IPS-18c (cell line): ENCODE measurements around the gene GTF2F2.
"Not testable (repeated sequence)": the region's sequence is repeated elsewhere in the genome, so short reads cannot be mapped to it uniquely, and the experiment has no call there.

Experiments used
- H3K4me3 ChIP-seq: 2 replicates; pipeline ENCODE4 v1.7.0; 2013; ENCODE audit warnings: low read depth, mild to moderate bottlenecking, low read length, moderate library complexity; ENCODE audit not compliant: insufficient read depth
- H3K9me3 ChIP-seq: one replicate; pipeline ENCODE4 v1.6.1; 2013; ENCODE audit warnings: mild to moderate bottlenecking, low read length, moderate library complexity; ENCODE audit not compliant: control insufficient read depth, insufficient read depth

Gene GTF2F2

DNA sequence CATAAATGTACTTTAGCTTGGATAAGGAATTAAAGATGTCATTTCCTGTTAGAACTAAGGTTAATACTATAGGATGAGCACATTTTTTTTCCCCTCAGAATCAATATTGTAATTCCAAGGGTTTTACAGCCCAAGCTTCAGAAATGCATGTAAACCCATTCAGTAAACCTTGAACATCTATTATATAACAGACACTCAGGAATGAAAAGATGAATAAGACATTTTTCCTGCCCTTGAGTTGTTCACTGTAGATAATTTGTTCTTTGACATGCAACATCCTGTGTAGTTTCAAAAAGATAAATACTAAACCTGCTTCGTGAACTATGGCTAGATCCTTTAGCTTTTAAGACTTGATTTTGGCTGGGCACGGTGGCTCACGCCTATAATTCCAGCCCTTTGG, 102.2 kb downstream of the GTF2F2 start:
- H3K4me3 ChIP-seq = no peak overlapping the region
- H3K9me3 ChIP-seq = no peaks in the 10 kb centered on the region

DNA sequence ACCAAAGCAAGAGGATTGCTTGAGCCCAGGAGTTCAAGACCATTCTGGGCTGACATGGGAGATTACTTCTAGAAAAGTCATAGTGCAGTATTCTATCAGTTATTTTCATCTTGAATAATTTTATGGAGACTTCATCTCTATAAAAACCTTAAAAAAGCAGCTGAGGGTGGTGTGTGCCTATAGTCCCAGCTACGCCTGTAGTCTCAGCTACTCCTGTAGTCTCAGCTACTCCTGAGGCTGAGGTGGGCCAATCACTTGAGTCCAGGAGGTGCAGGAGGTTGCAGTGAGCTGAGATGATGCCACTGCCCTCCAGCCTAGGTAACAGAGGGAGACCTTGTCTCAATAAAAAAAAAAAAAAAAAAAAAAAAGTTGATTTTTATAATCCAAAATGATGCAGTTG, 102.6 kb downstream of the GTF2F2 start:
- H3K9me3 ChIP-seq = no peaks in the 10 kb centered on the region
- H3K4me3 ChIP-seq = no peak overlapping the region

DNA sequence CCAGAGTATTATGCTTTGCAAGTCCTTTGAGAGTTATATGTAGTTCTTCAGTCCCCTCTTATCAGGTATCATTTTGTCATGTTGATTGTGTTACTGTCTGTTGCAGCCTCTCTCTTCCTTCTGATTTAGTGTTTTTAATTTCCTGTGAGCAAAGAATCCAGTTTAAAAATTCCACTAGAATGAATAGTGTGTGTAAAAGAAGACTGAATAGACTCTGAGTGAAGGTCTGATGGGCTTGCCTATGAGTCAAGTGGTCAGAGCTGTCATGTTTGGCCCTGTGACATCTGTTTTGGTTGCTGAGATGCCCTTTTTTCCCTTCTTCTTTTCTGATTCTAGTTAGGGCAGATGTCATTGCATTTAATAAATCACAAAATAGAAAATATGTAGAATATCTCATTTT, 103.9 kb downstream of the GTF2F2 start:
- no peak overlapping the region for H3K4me3 ChIP-seq
- no peaks in the 10 kb centered on the region for H3K9me3 ChIP-seq

DNA sequence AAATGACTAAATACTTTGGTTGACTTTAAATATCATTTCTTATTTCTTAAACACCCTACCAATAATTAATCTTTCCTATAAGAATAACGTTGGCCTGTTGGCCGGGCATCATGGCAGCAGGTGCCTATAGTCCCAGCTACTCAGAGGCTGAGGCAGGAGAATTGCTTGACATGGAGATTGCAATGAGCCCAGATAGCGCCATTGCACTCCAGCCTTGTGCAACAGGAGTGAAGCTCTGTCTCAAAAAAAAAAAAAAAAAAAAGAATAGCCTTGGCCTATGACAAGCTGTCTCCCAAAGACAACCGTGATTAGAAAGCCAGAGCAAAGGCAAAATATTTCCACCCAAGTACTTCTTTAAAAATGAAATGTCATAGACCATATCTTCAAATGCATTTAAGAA, 105.1 kb downstream of the GTF2F2 start:
- no peaks in the 10 kb centered on the region for H3K9me3 ChIP-seq
- H3K4me3 ChIP-seq = no peak overlapping the region

DNA sequence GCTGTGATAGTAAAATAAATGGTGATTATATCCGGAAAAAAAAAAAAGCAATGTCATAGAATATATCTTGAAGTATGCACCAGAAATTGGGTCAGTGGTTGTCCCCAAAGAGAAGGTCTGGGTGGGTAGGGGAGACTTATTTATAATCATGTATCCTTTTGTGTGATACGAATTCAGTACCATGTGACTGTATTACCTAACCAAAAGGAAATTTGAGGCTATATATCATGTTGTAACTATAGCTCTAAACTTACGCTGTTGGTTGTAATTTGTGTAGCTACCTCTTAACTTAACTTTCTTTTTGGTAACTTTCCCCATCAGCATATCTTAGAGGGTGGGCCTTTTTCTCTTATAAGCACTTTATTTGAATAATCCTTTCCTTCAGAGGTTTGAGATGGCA, 105.7 kb downstream of the GTF2F2 start:
- Histone ChIP-seq H3K9me3 (no peaks in the 10 kb centered on the region), H3K4me3 (no peak overlapping the region)

DNA sequence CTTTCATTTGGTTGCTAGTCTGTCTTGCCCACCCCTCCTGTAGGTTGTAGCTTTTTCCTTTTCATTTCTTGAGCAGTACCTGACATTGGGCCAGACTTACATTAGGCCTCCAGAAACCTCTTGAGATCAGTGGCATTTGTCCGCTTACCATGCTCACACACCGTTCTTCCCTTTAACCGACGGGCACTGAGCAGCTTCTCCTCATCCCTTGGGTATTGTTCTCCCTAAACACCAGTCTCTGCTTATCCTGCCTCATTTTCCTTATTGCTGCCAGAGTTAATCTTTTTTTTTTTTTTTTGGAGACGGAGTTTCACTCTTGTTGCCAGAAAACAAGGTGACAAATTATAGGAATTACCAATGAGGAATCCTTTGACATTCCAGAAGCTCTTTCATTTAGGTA, 107.7 kb downstream of the GTF2F2 start:
- Histone ChIP-seq H3K4me3 (no peak overlapping the region), H3K9me3 (no peaks in the 10 kb centered on the region)

DNA sequence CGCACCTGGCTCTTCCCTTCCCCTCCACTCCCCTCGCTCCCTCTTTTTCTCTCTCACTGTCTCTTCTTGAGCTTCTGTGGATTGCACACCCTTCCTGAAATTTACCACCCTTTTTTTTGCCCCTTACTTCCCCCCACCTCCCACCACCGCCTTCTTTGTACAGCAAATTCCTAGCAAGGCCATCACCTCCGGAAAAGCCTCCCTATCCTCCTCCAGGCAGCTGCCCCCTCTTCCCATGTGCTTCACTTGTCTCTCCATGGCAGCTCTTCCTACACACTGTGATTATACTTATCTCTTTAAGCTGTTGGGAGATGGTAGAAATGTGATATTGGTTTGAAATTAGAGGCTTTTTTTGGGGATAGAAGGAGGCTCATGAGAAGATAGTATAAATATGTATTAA, 108.9 kb downstream of the GTF2F2 start:
- H3K9me3 ChIP-seq = no peaks in the 10 kb centered on the region
- H3K4me3 ChIP-seq = no peak overlapping the region

DNA sequence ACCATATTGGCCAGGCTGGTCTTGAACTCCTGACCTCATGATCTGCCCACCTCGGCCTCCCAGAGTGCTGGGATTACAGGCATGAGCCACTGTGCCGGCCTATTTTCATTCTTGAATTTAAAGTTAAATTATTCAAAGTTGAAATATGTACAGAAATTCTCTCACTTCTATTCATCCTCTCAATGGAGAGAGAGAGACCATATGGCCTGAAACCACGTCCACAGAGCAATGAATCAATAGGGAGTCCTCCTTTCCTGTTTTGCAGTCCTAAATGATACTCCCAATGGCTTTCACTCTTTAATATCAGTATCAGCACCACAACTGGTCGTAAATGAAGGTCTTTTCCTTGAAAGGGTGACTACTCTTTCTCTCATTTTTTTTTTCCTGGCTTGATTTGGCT, 111.0 kb downstream of the GTF2F2 start:
- no peaks in the 10 kb centered on the region for H3K9me3 ChIP-seq
- no peak overlapping the region for H3K4me3 ChIP-seq

DNA sequence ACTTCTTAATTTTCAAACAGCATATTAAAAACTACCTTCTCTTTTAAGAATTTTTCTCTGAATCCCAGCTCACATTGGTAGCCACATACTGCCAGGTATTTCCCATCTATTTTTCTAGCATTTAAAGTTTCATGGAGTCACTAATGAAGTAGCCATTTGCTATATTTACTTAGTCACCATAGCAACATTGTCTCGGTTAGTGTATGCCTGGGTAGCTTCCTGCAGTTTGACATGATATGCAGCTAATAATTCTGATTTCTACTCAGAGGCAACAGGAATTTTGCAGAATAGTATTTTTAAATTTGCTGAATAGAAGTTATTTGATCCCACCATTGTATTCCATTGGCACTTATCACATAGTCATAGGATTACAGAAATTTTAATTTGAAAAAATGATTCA, 111.4 kb downstream of the GTF2F2 start:
- H3K4me3 ChIP-seq = no peak overlapping the region

DNA sequence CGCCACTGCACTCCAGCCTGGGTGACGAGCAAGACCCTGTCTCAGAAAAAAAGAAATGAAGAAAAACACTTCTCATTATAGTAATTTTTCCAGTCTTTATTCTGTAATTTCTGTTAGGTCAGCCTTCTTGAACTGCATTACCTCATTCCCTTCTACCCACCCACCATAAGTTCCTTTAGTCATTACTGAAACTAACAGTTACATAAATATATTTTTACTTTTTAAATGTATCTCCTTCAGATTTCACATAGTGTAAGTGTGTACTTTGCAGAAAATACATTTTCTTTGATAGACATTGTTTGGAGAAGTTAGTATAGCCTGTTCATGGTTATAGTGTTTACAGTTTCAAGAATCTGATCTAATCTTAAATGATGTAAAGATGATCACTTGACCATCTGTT, 112.3 kb downstream of the GTF2F2 start:
- no peaks in the 10 kb centered on the region for H3K9me3 ChIP-seq
- no peak overlapping the region for H3K4me3 ChIP-seq

More for the DNA sequence above, 111.4 kb downstream of the GTF2F2 start:
- no peaks in the 10 kb centered on the region for H3K9me3 ChIP-seq

DNA sequence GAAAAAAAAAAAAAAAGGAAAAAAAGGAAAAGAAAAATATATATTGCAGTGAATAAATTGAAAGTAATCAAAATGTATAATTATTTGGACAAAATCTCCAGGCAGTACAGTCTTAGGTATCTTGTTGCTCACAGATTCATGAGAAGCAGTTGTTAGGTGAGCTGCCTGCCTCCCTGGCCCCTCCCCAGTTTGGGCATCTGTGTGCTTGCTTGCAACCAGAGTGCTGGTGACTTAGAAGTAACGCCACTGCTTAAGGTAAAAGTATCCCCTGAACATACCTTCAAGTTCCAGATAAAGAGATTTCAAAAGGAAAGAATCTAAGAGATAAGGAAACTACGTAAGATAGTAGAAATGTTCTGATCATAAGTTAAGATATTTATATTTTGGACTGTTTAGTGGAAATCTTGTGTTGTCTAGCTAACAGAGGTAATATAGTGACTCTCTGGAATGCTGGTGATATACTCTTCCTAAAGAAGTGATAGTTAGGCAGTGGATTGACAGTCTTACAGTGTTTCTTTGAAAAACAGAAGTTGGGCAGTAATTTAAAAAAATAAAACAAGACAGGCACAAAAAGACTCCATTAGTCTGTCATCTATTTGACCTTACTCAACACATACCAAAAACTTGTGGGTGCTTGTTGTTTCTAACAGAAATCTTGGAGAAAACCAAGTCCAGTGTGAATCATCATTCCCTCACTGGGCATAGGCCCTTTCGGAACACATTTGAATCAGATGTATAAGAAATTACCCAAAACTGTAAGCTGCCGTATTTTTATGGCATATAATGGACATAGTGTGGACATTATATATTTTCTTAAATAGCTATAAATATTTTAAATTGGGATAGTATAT, 118.9 kb downstream of the GTF2F2 start:
- Histone ChIP-seq H3K4me3 (no peak overlapping the region), H3K9me3 (no peaks in the 10 kb centered on the region)

DNA sequence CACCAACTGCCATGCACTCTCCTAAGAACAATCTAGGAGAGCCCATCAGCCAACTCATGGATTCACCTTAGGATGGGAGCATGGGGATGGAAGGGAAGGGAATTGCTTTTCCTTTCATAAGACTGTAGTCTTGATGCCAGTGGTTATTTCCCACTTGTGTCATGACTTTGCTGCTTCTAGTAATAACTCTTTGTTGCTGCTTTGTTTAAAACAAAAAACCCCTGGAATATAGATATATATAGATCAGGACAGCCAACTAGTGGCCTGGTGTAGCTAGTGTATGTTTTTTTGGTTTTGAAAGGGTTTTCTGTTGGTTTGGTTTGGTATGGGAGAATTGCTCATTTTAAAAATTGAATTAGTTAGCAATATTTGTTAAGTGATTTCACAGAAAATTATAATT, 119.8 kb downstream of the GTF2F2 start:
- Histone ChIP-seq H3K9me3 (no peaks in the 10 kb centered on the region), H3K4me3 (no peak overlapping the region)

DNA sequence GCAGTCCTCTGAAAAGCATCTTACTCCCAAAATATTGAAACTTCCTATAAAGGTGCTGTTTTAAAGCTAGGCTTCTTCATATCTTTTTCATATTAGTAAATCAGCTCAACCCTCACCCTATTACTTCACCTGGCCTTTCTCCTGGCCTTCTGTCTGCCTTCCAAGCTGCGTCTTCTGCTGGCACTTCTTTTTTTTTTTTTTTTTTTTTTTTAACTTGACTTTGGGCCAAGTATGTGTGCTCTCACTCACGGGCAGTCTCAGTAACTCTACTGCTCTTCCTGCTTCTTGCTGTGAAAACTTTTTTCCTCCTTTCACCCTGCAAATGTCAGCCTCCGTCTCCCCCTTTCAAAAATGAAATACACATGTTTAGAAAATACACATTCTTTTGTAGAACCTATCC, 121.8 kb downstream of the GTF2F2 start:
- H3K9me3 ChIP-seq = no peaks in the 10 kb centered on the region
- no peak overlapping the region for H3K4me3 ChIP-seq

DNA sequence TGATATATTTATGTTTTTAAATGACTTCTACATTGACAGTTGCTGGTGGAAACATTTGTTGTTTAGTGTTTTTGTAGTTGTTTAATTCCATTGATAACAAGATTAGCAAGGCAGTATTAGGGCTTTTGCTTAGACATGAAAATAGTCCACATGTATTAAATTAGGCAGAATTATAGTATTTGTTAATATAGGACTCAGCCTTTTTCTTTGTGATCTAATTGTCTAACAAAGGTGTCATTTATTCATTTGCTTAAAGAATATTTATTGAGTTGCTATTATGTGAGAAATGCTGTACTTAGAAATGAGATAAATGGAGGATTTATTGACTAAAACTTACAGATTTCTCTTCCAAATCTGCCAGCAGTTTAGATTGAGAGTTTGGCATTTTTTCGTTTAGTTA, 122.2 kb downstream of the GTF2F2 start:
- H3K9me3 ChIP-seq = no peaks in the 10 kb centered on the region
- no peak overlapping the region for H3K4me3 ChIP-seq

DNA sequence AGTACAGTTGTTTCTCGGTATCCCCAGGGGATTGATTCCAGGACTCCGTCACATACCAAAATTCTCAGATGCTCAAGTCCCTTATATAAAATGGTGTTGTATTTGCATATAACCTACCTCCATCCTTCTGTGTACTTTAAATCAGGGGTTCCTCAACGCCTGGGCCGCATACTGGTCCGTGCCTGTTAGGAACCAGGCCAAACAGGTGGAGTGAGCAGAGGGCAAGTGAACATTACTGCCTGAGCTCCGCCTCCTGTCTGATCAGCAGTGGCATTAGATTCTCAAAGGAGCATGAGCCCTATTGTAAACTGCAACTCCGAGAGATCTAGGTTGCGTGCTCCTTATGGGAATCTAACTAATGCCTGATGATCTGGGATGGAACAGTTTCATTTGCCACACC, 122.8 kb downstream of the GTF2F2 start:
- Histone ChIP-seq H3K9me3 (no peaks in the 10 kb centered on the region), H3K4me3 (no peak overlapping the region)

DNA sequence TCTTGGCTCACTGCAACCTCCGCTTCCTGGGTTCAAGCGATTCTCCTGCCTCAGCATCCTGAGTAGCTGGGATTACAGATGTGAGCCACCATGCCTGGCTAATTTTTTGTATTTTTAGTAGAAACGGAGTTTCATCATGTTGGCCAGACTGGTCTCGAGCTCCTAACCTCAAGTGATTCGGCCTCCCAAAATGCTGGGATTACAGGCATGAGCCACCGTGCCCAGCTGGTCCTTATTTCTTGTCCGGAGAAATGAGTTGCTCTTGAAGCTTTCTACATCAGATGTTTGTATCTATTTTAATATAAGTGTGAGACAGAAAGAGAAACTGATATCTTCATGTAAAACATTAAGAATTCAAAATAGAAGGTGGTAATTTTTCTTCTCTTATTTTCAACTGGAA, 124.4 kb downstream of the GTF2F2 start:
- not testable (repeated sequence) for H3K4me3 ChIP-seq, H3K9me3 ChIP-seq

DNA sequence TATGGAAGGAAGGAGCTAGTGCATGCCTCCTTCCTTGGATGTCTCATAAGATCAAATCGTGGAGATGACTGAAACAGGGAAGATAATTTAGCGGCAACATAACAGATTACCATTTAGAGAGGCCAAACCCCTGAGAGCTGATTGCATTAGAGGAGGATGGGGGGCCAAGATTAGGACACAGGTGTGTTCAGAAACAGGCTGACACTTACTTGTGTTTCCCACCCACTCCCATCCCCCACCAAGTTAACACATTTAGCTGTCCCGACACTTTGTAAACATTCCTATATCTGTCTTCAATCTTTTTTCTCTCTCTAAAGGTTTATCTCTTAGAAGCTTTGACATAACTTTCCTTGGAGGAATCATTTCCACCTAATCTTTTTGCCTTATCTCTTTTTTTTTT, 129.4 kb downstream of the GTF2F2 start:
- no peak overlapping the region for H3K4me3 ChIP-seq
- H3K9me3 ChIP-seq = no peaks in the 10 kb centered on the region

DNA sequence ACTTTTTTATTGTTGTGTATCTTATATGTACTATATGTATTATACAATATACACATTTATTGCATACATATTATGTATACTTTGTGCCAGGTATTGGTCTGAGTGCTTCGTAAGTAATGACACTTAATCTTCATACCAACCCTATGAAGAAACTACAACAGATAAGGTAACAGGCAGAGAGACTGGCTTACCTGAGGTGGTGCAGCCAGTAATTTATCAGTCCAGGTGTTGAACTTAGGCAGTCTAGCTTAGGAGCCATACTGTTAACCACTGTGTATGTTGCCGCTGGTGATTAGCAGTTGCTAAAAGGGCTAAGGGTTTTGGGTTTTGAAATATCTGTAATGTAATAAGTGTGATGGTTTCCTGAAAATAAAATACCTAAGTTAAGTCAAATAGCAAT, 134.1 kb downstream of the GTF2F2 start:
- Histone ChIP-seq H3K4me3 (no peak overlapping the region), H3K9me3 (no peaks in the 10 kb centered on the region)
